GM21360 (cell line): ENCODE measurements around the gene AIG1.
"Not testable (repeated sequence)": the region's sequence is repeated elsewhere in the genome, so short reads cannot be mapped to it uniquely, and the experiment has no call there.

Source experiments
- ATAC-seq: cut with Tn5 transposase; IDR thresholded peaks from one replicate; pipeline ENCODE4 v1.9.1; 2021; ENCODE audit warnings: mild to moderate bottlenecking, moderate library complexity; ENCODE audit not compliant: unreplicated experiment

AIG1 gene, protein sequence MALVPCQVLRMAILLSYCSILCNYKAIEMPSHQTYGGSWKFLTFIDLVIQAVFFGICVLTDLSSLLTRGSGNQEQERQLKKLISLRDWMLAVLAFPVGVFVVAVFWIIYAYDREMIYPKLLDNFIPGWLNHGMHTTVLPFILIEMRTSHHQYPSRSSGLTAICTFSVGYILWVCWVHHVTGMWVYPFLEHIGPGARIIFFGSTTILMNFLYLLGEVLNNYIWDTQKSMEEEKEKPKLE

DNA sequence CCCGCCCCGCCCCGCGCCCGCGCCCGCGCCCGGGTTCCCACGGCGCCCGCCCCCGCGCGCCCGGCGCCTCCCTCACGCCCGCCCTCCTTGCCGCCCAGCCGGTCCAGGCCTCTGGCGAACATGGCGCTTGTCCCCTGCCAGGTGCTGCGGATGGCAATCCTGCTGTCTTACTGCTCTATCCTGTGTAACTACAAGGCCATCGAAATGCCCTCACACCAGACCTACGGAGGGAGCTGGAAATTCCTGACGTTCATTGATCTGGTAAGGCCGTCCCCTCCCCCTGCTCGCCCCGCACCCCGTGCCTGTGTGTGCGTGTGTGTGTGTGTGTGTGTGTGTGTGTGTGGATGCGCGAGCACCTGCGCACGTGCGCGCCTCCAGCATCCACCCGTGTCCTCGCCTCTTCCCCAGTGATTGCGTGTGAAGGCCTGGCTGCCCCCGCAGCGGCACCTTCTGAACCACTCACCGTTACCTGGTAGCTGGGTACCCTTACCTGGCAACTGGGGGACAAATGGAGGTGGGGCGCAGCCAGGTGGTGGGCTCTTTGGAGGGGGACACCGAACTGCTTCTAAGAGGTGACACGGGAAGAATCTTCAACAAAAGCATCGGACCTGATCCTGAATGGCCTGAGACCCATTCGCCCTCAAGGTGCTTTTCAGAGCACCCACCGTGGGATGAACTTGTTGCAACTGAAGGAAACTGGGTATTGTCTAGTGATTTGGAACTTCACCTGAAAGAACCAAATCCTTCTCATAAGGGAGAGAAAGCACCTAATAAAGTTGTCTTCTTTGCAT is at the start of gene AIG1:
TSS of gene AIG1 (plus strand) at position 84 of the 791 bp plus-strand sequence. CDS start at position 121, 37 bp downstream.
- peak; percentile 63 for ATAC-seq

GRCh38 chr6:143014764-143015163 is 45.9 kb upstream of the AIG1 start:
- peak; percentile 60 for ATAC-seq

DNA sequence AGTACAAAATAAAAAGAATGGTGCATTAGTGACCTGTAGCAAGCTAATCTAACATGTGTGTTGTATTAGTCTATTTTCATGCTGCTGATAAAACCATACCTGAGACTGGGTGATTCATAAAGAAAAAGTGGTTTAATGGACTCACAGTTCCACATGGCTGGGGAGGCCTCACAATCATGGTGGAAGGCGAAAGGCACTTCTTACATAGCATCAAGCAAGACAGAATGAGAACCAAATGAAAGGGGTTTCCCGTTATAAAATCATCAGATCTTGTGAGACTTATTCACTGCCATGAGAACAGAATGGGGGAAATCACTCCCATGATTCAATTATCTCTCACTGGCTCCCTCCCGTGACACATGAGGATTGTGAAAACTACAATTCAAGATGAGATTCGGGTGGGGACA is 45.4 kb upstream of the AIG1 start:
- no peak for ATAC-seq

- ATAC-seq: no peak
Observed at GRCh38 chr6:143018955-143019354, 41.7 kb upstream of the AIG1 start.

- ATAC-seq: not testable (repeated sequence)
Observed at GRCh38 chr6:143020862-143021261, 39.8 kb upstream of the AIG1 start.

- ATAC-seq: no peak
Observed at GRCh38 chr6:143021543-143021942, 39.1 kb upstream of the AIG1 start.

DNA sequence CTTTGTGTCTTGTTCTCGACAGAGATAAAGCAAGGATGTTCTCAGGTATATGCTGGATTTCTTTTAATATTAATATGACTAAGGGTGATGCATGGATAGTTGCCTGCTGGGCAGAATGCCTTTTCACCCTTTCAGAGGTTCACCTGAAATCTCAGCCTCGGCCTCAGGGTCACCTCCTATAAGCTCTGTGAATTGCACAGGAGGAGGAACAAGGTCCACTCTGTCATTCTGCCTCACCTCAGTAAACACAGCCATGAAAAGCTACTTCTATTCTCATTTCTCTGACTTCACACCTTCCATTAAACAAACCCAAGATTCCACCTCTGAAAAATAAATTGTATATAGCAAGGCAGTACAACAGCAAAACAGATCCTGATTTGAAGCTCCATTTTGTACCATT is 38.1 kb upstream of the AIG1 start:
- no peak for ATAC-seq

DNA sequence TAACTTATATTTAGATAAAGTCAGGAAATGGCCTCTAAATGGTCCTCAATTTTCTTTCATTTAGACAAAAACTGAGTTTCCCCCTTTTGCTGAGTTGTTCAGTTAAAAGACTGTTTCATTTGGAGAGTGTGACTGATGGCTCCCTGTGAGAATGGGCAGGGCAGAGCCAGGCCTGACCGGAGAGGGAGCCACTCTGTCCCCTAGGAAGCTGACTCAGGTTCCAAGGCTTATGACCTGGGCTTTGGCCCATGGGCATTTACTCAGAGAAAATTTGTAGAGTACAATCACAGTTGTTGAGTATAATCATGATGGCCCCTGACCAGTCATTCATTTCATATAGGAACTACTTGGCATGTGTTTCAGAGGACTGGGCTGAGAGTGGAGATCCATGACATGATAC is 37.0 kb upstream of the AIG1 start:
- ATAC-seq: no peak

DNA sequence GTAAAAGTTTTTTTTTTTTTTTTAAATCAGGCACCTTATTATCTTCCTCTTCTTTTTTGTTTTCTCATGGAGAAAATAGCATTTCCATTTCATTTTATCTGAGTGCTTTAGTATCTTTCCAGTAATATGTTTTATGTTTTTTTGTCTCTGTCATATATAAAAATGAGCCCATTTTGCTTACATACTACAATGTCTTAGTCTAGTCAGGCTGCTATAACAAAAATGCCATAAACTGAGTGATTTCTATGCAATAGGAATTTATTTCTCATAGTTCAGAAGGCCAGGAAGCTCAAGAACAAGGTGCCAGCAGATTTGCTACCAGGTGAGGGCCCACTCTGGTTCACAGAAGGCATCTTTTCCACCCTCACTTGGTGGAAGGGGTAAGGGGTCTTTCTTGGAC is 35.7 kb upstream of the AIG1 start:
- ATAC-seq: no peak

- no peak for ATAC-seq
Observed at GRCh38 chr6:143026696-143027449, 33.8 kb upstream of the AIG1 start.

- ATAC-seq: no peak
Observed at GRCh38 chr6:143034689-143035334, 25.9 kb upstream of the AIG1 start.

DNA sequence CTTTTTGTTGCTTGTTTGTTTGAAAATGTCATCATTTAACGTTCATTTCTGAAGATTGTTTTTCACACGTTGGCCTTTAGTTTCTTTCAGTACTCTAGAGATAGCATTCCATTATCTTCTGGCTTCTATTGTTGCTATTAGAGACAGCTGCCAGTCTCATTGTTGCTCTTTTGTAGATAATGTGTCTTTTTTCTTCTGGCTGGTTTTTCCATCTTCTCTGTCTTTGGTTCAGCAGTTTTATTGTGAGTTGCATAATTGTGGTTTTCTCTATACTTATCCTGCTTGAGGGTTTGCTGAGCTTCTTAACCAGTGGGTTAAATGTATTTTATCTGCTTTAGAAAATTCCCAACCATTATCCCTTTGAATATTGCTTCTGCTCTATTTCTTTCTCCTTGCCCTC is 23.2 kb upstream of the AIG1 start:
- no peak for ATAC-seq

DNA sequence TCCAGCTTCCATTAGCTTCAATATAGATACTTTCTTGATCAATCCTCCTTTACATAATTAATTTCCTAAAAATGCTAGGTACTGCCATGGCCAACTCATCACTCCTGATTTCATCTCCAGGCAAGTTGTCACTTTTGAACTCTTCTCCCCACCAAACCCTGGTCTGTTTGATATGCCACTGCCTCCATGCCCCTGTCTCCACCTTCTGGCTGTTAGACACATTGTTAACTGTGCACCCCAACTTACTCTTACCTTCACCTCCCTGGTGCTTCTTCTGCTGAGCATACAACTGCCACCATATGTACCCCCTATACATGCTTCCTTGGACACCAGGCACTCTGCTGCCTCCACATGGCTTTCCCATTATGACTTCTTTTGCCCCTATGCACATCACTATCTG is 21.9 kb upstream of the AIG1 start:
- ATAC-seq: no peak

GRCh38 chr6:143039548-143039947 is 21.1 kb upstream of the AIG1 start:
- peak; percentile 74 for ATAC-seq

DNA sequence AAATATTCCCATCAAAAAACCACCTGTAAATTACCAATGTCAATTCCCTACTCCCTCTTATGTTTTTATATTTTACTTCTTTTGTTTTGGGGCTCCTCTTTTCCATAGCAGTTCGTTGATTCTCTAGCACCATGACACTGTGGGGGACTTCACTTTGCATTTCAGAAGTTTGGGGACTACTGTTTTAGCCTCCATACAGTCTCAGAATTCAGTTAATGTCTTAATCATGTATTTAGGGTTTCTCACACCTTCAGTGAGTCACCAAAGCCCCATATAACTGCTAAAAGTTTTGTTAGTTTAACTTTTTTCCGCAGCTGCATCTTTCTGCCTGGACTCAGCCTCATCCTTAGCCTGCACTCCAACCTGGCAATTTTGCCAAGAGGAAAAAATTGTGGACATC is 20.7 kb upstream of the AIG1 start:
- ATAC-seq: no peak

DNA sequence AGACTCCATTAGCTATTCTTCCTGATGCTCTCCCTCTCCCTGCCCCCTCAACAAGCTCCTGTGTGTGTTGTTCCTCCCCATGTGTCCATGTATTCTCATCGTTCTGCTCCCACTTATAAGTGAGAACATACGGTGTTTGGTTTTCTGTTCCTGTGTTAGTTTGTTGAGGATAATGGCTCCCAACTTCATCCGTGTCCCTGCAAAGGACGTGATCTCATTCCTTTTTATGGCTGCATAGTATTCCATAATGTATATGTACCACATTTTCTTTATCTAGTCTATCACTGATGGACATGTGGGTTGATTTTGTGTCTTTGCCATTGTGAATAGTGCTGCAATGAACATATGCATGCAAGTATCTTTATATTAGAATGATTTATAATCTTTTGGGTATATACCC is 16.3 kb upstream of the AIG1 start:
- ATAC-seq: not testable (repeated sequence)

GRCh38 chr6:143049611-143050010 is 11.1 kb upstream of the AIG1 start:
- no peak for ATAC-seq

DNA sequence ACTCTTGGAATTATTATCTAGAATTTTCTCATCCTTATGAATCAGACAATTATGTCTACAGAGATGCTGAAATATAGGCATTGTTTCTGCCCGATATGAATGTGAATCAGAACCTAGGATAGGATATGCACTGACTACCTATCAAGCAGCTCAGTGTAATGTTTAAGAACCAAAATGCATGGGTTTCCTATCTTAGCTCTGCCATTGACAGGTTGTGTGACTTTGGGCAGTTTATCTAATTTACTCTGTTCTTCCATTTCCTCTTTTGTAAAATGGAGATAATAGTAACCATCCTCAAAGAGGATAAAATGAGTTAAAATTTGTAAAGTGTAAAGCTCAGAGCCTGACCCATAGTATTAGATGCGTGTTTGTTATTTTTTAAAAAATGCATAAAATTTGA is 10.2 kb upstream of the AIG1 start:
- no peak for ATAC-seq

DNA sequence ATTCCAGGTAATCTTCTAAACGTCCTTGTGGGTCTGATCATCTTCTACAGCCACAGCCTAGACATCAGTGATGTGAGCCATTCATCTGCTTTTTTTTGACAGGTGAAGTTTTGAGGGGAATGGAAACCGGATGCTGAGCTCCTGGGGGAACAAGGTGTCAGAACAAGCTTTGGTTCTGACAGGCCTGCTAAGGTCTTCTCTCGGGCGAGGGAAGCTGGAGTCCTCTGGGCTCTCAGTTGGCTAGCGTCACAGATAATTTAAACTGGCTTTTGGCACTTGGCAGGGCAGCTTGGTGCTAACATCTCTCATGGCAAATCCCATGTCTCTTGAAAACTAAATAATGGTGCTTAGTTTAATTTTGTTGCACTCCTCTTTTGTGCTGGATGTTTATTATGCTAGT is 8.4 kb upstream of the AIG1 start:
- ATAC-seq: no peak

- no peak for ATAC-seq
Observed at GRCh38 chr6:143053856-143054255, 6.8 kb upstream of the AIG1 start.

GRCh38 chr6:143054329-143054728 is 6.4 kb upstream of the AIG1 start:
- ATAC-seq: no peak
